Measurements from ENCODE around the gene IRF9. TPM values are rescaled to one million over a fixed set of nuclear protein-coding genes. Genes with fewer than 3 reads are reported as not detected.

IRF9 gene
- total RNA-seq, 1 experiment from 2014 or later = 15.6 TPM

DNA sequence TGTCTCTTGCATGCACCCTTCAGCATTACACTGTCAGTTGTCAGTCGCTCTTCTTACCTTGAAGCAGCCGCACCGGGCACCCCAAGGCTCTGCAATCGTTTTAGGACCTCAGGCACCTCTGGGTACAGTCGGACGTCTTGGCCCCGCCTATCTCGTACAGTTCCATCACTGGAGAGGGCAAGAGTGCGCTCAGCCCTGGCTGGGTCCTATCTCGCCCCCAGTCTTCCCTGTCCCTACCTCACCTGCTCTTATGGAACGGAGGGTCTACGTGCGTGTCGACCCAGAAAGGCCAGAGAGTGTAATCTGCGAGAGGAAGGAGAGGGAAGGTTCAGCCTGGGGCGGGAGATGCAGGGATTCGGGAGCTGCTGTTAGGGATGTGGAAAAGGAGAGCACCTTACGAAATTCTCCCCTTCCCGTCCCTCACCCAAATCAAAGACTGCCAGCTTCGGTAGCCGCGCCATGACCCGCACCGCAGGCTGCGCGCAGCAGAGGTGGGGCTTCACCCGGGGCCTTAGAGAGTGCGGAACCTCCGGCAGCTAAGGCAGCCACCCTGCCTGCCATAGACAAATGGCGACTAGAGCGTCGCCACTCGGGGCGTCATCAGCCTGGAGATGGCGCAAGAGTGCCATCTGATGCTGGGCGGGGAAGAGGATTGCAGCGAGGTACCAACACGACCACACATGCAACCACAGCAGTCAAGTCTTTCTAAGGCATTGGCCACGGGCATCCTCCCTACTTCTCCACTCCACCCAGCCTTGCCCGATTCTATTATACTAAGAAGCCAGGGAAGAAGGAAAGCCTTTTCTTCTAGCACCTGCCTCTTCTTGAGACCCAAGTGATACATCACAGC, 54.7 kb downstream of the IRF9 start, which contains the start of gene MDP1 (continued):
- TF ChIP-seq PRRX2 (CRISPR knock-in tag; IDR thresholded peaks at IDR 0.05) = peak; percentile 86; the same call in 1 of the 2 replicates
- no peak for TF ChIP-seq IRF2 (CRISPR knock-in tag; IDR thresholded peaks at IDR 0.05; ENCODE audit: borderline replicate concordance, low read depth)
- TF ChIP-seq KAT7 (CRISPR knock-in tag; IDR thresholded peaks at IDR 0.05; ENCODE audit: borderline replicate concordance) = no peak
- no peak for TF ChIP-seq NR3C1 (CRISPR knock-in tag; conservative IDR thresholded peaks at IDR 0.05; ENCODE audit: low read depth)
- no peak; the same call in none of the 2 replicates for TF ChIP-seq CREM (CRISPR knock-in tag; IDR thresholded peaks at IDR 0.05)
- TF ChIP-seq, protein P1, sequence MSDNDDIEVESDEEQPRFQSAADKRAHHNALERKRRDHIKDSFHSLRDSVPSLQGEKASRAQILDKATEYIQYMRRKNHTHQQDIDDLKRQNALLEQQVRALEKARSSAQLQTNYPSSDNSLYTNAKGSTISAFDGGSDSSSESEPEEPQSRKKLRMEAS (CRISPR knock-in tag; IDR thresholded peaks at IDR 0.05) = peak; percentile 85; the same call in 1 of the 2 replicates
- no peak for TF ChIP-seq ELF4 (CRISPR knock-in tag; IDR thresholded peaks at IDR 0.05; ENCODE audit: low read depth)

Small RNAs within 50 kb of the gene (microRNA-seq; reads per million reads assigned to microRNA genes)
- gene MIR7703 (ENCODE audit: borderline number of aligned reads) = not detected

Other genes with a start within 250 kb of the IRF9 start
- 14.5 to 14.9 TPM (median 14.8 TPM) in 3 replicates for gene DHRS4, start 207.5 kb upstream of the IRF9 start, total RNA-seq (2021)
- gene DHRS4L2, start 172.3 kb upstream of the IRF9 start, total RNA-seq (2021) = 8.7 to 10.2 TPM (median 9.7 TPM) in 3 replicates
- gene CARMIL3, start 109.3 kb upstream of the IRF9 start, total RNA-seq (2021) = 10.6 to 13.0 TPM (median 11.4 TPM) in 3 replicates
- not detected in 3 replicates for gene CPNE6, start 89.7 kb upstream of the IRF9 start, total RNA-seq (2021)
- 51.2 to 67.0 TPM (median 59.2 TPM) in 3 replicates for gene PCK2, start 67.0 kb upstream of the IRF9 start, total RNA-seq (2021)
- 73.6 to 90.2 TPM (median 77.3 TPM) in 3 replicates for gene DCAF11, start 46.5 kb upstream of the IRF9 start, total RNA-seq (2021)
- gene NRL, start 46.3 kb upstream of the IRF9 start, total RNA-seq (2021) = 1.3 to 2.3 TPM (median 1.6 TPM) in 3 replicates
- gene FITM1, start 30.6 kb upstream of the IRF9 start, total RNA-seq (2021) = 0.25 to 0.39 TPM in 2 of 3 replicates, not detected in the other
- 76.8 to 99.1 TPM (median 98.8 TPM) in 3 replicates for gene PSME1, start 25.1 kb upstream of the IRF9 start, total RNA-seq (2021)
- 41.3 to 47.9 TPM (median 44.4 TPM) in 3 replicates for gene EMC9, start 19.7 kb upstream of the IRF9 start, total RNA-seq (2021)
- 103 to 112 TPM (median 103 TPM) in 3 replicates for gene PSME2, start 14.7 kb upstream of the IRF9 start, total RNA-seq (2021)
- gene RNF31, start 13.8 kb upstream of the IRF9 start, total RNA-seq (2021) = 63.0 to 86.2 TPM (median 68.4 TPM) in 3 replicates
- 29.6 to 32.2 TPM (median 31.5 TPM) in 3 replicates for gene REC8, start 10.8 kb downstream of the IRF9 start, total RNA-seq (2021)
- 87.6 to 128 TPM (median 91.2 TPM) in 3 replicates for gene IPO4, start 27.6 kb downstream of the IRF9 start, total RNA-seq (2021)
- gene TM9SF1, start 34.2 kb downstream of the IRF9 start, total RNA-seq (2021) = 27.9 to 29.2 TPM (median 28.4 TPM) in 3 replicates
- gene TSSK4, start 44.4 kb downstream of the IRF9 start, total RNA-seq (2021) = 0.13 to 0.16 TPM in 2 of 3 replicates, not detected in the other
- 32.7 to 38.5 TPM (median 36.5 TPM) in 3 replicates for gene CHMP4A, start 52.2 kb downstream of the IRF9 start, total RNA-seq (2021)
- 12.6 to 18.4 TPM (median 16.9 TPM) in 3 replicates for gene MDP1, start 54.8 kb downstream of the IRF9 start, total RNA-seq (2021)
- 218 to 233 TPM (median 221 TPM) in 3 replicates for gene NEDD8, start 71.1 kb downstream of the IRF9 start, total RNA-seq (2021)
- gene GMPR2, start 71.7 kb downstream of the IRF9 start, total RNA-seq (2021) = 74.2 to 82.3 TPM (median 78.4 TPM) in 3 replicates
- 32.2 to 39.8 TPM (median 35.7 TPM) in 3 replicates for gene TINF2, start 81.4 kb downstream of the IRF9 start, total RNA-seq (2021)
- 2.5 to 5.2 TPM (median 4.4 TPM) in 3 replicates for gene TGM1, start 101.9 kb downstream of the IRF9 start, total RNA-seq (2021)
- 22.3 to 28.1 TPM (median 27.1 TPM) in 3 replicates for gene RABGGTA, start 110.3 kb downstream of the IRF9 start, total RNA-seq (2021)
- 13.9 to 16.7 TPM (median 15.4 TPM) in 3 replicates for gene DHRS1, start 138.5 kb downstream of the IRF9 start, total RNA-seq (2021)
- 34.3 to 44.4 TPM (median 35.0 TPM) in 3 replicates for gene NOP9, start 138.6 kb downstream of the IRF9 start, total RNA-seq (2021)
- gene CIDEB, start 146.7 kb downstream of the IRF9 start, total RNA-seq (2021) = 4.7 to 6.1 TPM (median 5.6 TPM) in 3 replicates
- gene LTB4R2, start 148.9 kb downstream of the IRF9 start, total RNA-seq (2021) = 9.1 to 12.9 TPM (median 9.8 TPM) in 3 replicates
- 6.9 to 9.4 TPM (median 7.6 TPM) in 3 replicates for gene LTB4R, start 150.2 kb downstream of the IRF9 start, total RNA-seq (2021)
- 0.96 to 2.4 TPM (median 1.1 TPM) in 3 replicates for gene ADCY4, start 173.8 kb downstream of the IRF9 start, total RNA-seq (2021)
- 0.37 to 1.2 TPM (median 0.83 TPM) in 3 replicates for gene RIPK3, start 178.7 kb downstream of the IRF9 start, total RNA-seq (2021)
- 60.7 to 101 TPM (median 95.9 TPM) in 3 replicates for gene NFATC4, start 206.9 kb downstream of the IRF9 start, total RNA-seq (2021)
- 16.6 to 18.3 TPM (median 17.9 TPM) in 3 replicates for gene NYNRIN, start 237.7 kb downstream of the IRF9 start, total RNA-seq (2021)

Data from WTC11 (cell line).